GM21619 (cell line): ENCODE results near the gene COX6B2.
"Not testable (repeated sequence)": the region's sequence is repeated elsewhere in the genome, so short reads cannot be mapped to it uniquely, and the experiment has no call there.

ENCODE experiments used
- ATAC-seq: cut with Tn5 transposase; IDR thresholded peaks from one replicate; pipeline ENCODE4 v1.9.1; 2021; ENCODE audit not compliant: unreplicated experiment

The COX6B2 gene

GRCh38 chr19:55354698-55355212, at the start of gene COX6B2:
TSS of gene COX6B2 (minus strand) at chr19:55354719. CDS start at chr19:55354521, 198 bp downstream.
- no peak for ATAC-seq

- ATAC-seq = no peak
Observed at GRCh38 chr19:55402509-55402908, 48.0 kb upstream of the COX6B2 start.

- ATAC-seq = not testable (repeated sequence)
Observed at GRCh38 chr19:55401390-55401789, 46.9 kb upstream of the COX6B2 start.

- ATAC-seq = no peak
Observed at GRCh38 chr19:55400281-55401087, 46.0 kb upstream of the COX6B2 start.

- ATAC-seq = no peak
Observed at GRCh38 chr19:55398200-55398925, 43.8 kb upstream of the COX6B2 start.

GRCh38 chr19:55392820-55393761, 38.6 kb upstream of the COX6B2 start:
- ATAC-seq = no peak

GRCh38 chr19:55391702-55392615, 37.4 kb upstream of the COX6B2 start:
- no peak for ATAC-seq

GRCh38 chr19:55391191-55391670, 36.7 kb upstream of the COX6B2 start:
- no peak for ATAC-seq

GRCh38 chr19:55390461-55390880, 36.0 kb upstream of the COX6B2 start:
- no peak for ATAC-seq

GRCh38 chr19:55389386-55390317, 35.1 kb upstream of the COX6B2 start:
- ATAC-seq = no peak

GRCh38 chr19:55387736-55388497, 33.4 kb upstream of the COX6B2 start:
- ATAC-seq = no peak

GRCh38 chr19:55386493-55386971, 32.0 kb upstream of the COX6B2 start:
- no peak for ATAC-seq

- peak; percentile 71 for ATAC-seq
Observed at GRCh38 chr19:55385724-55386492, 31.4 kb upstream of the COX6B2 start, which contains the start of gene RPL28. TSS of gene RPL28 (plus strand) at chr19:55385932. CDS start at chr19:55386358, 426 bp downstream.

- ATAC-seq = peak; percentile 50
Observed at GRCh38 chr19:55384920-55385723, 30.6 kb upstream of the COX6B2 start.

GRCh38 chr19:55384131-55384919, 29.8 kb upstream of the COX6B2 start, which contains the start of gene TMEM238:
TSS of gene TMEM238 (minus strand) at chr19:55384292. CDS start at chr19:55384259, 33 bp downstream.
- no peak for ATAC-seq
